ENCODE data around the gene DACT1. TPM values are rescaled to one million over a fixed set of nuclear protein-coding genes. Genes with fewer than 3 reads are reported as not detected.

DACT1 gene
- total RNA-seq, 2 experiments from 2014 or later = 1.4 to 2.0 TPM

GRCh38 chr14:58667900-58668299, 30.1 kb downstream of the DACT1 start:
- Mint-ChIP-seq H3K4me3 (no peak overlapping the region), H3K4me1 (ENCODE audit: low read depth) (peaks cover 8% of the 10 kb centered on the region), H3K27ac (no peak overlapping the region), H3K36me3 (ENCODE audit: low read depth) (no peaks in the 10 kb centered on the region), H3K27me3 (peaks cover 2% of the 10 kb centered on the region), H3K9me3 (no peaks in the 10 kb centered on the region)
- POLR2A ChIA-PET = no interaction called here
- ATAC-seq (no peak), DNase-seq (no peak)
- no peak for TF ChIP-seq CTCF (IDR thresholded peaks at IDR 0.05)
- CTCF ChIA-PET = interaction anchor here (2.0 kb wide), 1 partner anchor 167 kb away, joined by 7 read pairs; no protein-coding TSS in a partner anchor
- intact Hi-C loops (cut with micrococcal nuclease) = no loop called here

DNA sequence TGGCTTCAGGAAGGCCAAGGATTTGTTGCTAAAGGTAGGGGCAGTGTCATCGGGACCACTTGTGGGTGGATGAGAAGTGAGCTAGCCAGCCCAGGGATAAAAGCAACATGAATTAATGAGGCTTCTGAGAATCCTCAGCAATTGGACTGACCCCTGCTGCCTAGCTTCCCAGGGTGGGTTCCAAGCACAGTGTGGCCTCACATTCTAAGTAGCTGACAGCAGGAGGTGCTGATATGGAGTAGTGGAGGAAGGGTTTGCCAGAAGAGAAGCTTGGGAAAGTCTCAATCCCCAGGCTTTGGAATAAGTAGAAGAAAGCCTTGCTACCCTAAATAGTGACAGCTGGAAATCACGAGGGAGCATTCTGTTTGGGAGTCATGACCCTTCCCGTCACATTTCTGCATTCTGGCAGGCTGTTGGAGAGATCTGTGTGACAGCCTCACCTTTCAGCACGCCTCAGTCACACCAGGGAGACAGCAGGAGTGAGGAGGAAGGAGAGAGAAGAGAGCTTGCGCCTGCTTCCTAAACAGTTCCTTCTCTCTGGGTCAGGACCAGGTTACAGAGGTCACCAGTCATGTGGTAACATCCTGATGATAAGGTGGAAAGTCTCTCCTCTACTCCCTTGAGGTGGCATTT, 31.2 kb downstream of the DACT1 start:
- DNase-seq (no peak), ATAC-seq (no peak)
- Mint-ChIP-seq H3K9me3 (no peaks in the 10 kb centered on the region), H3K27ac (no peak overlapping the region), H3K4me3 (no peak overlapping the region), H3K36me3 (ENCODE audit: low read depth) (no peaks in the 10 kb centered on the region), H3K27me3 (peaks cover 4% of the 10 kb centered on the region), H3K4me1 (ENCODE audit: low read depth) (peaks cover 5% of the 10 kb centered on the region)
- TF ChIP-seq CTCF (IDR thresholded peaks at IDR 0.05) = no peak
- POLR2A ChIA-PET = no interaction called here
- intact Hi-C loops (cut with micrococcal nuclease) = no loop called here
- CTCF ChIA-PET = interaction anchor here (2.0 kb wide), 1 partner anchor 168 kb away, joined by 7 read pairs; no protein-coding TSS in a partner anchor

- Mint-ChIP-seq H3K9me3 (no peaks in the 10 kb centered on the region), H3K27me3 (peaks cover 4% of the 10 kb centered on the region), H3K4me3 (no peak overlapping the region), H3K36me3 (ENCODE audit: low read depth) (no peaks in the 10 kb centered on the region), H3K4me1 (ENCODE audit: low read depth) (peaks cover 5% of the 10 kb centered on the region), H3K27ac (no peak overlapping the region)
- CTCF ChIA-PET = interaction anchor here (2.0 kb wide), 1 partner anchor 168 kb away, joined by 7 read pairs; no protein-coding TSS in a partner anchor
- intact Hi-C loops (cut with micrococcal nuclease) = no loop called here
- TF ChIP-seq CTCF (IDR thresholded peaks at IDR 0.05) = no peak
- no peak for DNase-seq
- ATAC-seq = no peak
- POLR2A ChIA-PET = no interaction called here
Observed at GRCh38 chr14:58669556-58670200, 31.9 kb downstream of the DACT1 start.

DNA sequence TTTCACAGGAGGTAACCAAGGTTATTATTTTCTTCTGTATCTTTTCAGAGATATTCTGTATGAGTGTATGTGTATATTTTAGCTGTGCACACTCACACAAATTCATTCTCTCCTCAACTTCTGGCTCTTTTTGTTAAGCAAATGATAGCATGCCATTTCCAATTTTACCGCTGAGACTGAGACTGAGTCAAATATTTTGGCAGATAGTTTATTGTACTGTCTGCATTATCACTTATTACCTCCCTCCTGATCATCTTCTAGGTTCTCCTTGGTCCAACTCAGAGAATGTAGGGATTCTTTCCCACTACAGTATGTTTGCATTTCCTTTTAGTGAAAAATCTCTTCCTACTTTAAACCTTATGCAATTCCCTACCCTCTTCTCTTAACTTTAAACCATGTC, 33.3 kb downstream of the DACT1 start:
- ChIA-PET POLR2A (no interaction called here), CTCF (no interaction called here)
- Mint-ChIP-seq H3K27me3 (peaks cover 4% of the 10 kb centered on the region), H3K27ac (no peak overlapping the region), H3K4me3 (no peak overlapping the region), H3K36me3 (ENCODE audit: low read depth) (no peaks in the 10 kb centered on the region), H3K4me1 (ENCODE audit: low read depth) (peaks cover 4% of the 10 kb centered on the region), H3K9me3 (no peaks in the 10 kb centered on the region)
- ATAC-seq = no peak
- no peak for DNase-seq
- no peak for TF ChIP-seq CTCF (IDR thresholded peaks at IDR 0.05)
- intact Hi-C loops (cut with micrococcal nuclease) = no loop called here

DNA sequence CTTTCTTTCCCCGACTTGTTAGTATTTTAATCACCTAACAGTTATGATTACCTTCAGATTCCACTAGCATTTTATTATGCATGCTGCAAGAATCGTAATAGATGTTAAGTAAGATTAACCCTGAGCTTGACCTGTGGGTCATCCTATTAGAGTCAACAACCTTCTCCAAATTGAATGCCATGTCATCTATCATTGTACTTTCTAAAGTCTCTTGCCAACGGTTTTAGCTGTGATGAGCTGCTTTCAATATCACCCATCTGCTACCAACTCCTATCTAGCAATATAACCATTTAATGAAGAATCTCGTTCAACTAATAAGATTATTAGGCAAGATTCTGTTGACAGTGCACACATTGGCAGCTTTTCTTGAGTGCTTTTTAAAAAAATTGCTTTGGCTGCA, 33.7 kb downstream of the DACT1 start:
- Mint-ChIP-seq H3K27ac (no peak overlapping the region), H3K9me3 (no peaks in the 10 kb centered on the region), H3K4me1 (ENCODE audit: low read depth) (peaks cover under 1% of the 10 kb centered on the region), H3K27me3 (peaks cover 4% of the 10 kb centered on the region), H3K36me3 (ENCODE audit: low read depth) (no peaks in the 10 kb centered on the region), H3K4me3 (no peak overlapping the region)
- no peak for ATAC-seq
- POLR2A ChIA-PET = no interaction called here
- TF ChIP-seq CTCF (IDR thresholded peaks at IDR 0.05) = no peak
- intact Hi-C loops (cut with micrococcal nuclease) = no loop called here
- no peak for DNase-seq
- CTCF ChIA-PET = no interaction called here
